OCI-LY7 (cell line): Measurements from ENCODE around the gene FHOD3. TPM values are rescaled to one million over a fixed set of nuclear protein-coding genes. Genes with fewer than 3 reads are reported as not detected.

Source experiments
- BruUV-seq: library from RNA; stranded (reverse); fragments of 400-500 nt; replicated peaks from 2 replicates; lab custom pipeline; 2021; lab: Mats Ljungman, UMichigan
- CTCF ChIA-PET: fragments of 300-600 bp; sonication (Branson Sonifier 250); formaldehyde crosslinking; loops from one replicate; lab custom pipeline; 2022; ENCODE audit warnings: antibody characterized with exemption; ENCODE audit not compliant: unreplicated experiment; lab: Charles Lee
- POLR2A ChIA-PET: fragments of 300-600 bp; sonication (Branson Sonifier 250); formaldehyde crosslinking; loops from one replicate; lab custom pipeline; 2022; ENCODE audit warnings: antibody characterized with exemption; lab: Charles Lee
- DNase-seq: peaks from one replicate; pipeline ENCODE4 v3.0.0-alpha.2; 2015; ENCODE audit warnings: low spot score
- H2AFZ ChIP-seq: fragments of 200-600 bp; sonication (generic), shearing (Covaris generic); 2 replicates; pipeline ENCODE4 v1.6.1; 2014; ENCODE audit warnings: mild to moderate bottlenecking, antibody characterized with exemption, low read length, moderate library complexity
- H3K27ac ChIP-seq: fragments of 200-600 bp; sonication (generic); 2 replicates; pipeline ENCODE4 v1.5.1; 2014; ENCODE audit warnings: mixed run types, low read depth, mild to moderate bottlenecking, moderate library complexity, low read length, inconsistent platforms; ENCODE audit not compliant: poor library complexity, severe bottlenecking
- H3K36me3 ChIP-seq: fragments of 200-600 bp; sonication (generic); 2 replicates; pipeline ENCODE4 v1.6.1; 2014; ENCODE audit warnings: mild to moderate bottlenecking, antibody characterized with exemption, low read length, moderate library complexity, mixed read lengths; ENCODE audit not compliant: insufficient read depth
- H3K4me1 ChIP-seq: fragments of 200-600 bp; sonication (generic); 2 replicates; pipeline ENCODE4 v1.5.1; 2014; ENCODE audit warnings: mild to moderate bottlenecking, low read length; ENCODE audit not compliant: insufficient read depth, poor library complexity, severe bottlenecking
- H3K4me2 ChIP-seq: fragments of 200-600 bp; sonication (generic); 2 replicates; pipeline ENCODE4 v1.6.1; 2014; ENCODE audit warnings: mild to moderate bottlenecking, low read length
- H3K4me3 ChIP-seq: fragments of 200-600 bp; sonication (generic); 2 replicates; pipeline ENCODE4 v1.5.1; 2014; ENCODE audit warnings: mild to moderate bottlenecking, low read depth, low read length; ENCODE audit not compliant: poor library complexity, severe bottlenecking
- H3K79me2 ChIP-seq: fragments of 200-600 bp; sonication (generic); 2 replicates; pipeline ENCODE4 v1.6.1; 2016; ENCODE audit warnings: low read depth, mild to moderate bottlenecking, low read length, moderate library complexity, mixed read lengths; ENCODE audit not compliant: insufficient read depth
- H3K9me2 ChIP-seq: fragments of 200-600 bp; sonication (generic); 2 replicates; pipeline ENCODE4 v1.6.1; 2016; ENCODE audit warnings: mild to moderate bottlenecking, low read length, mixed read lengths; ENCODE audit not compliant: insufficient read depth
- H3K9me3 ChIP-seq: fragments of 200-600 bp; sonication (generic); 2 replicates; pipeline ENCODE4 v1.6.1; 2014; ENCODE audit warnings: mild to moderate bottlenecking, mixed run types, low read length, mixed read lengths
- H4K20me1 ChIP-seq: fragments of 200-600 bp; sonication (generic); 2 replicates; pipeline ENCODE4 v1.6.1; 2014; ENCODE audit warnings: mild to moderate bottlenecking, antibody characterized with exemption, low read length, moderate library complexity, mixed read lengths; ENCODE audit not compliant: insufficient read depth
- EZH2phosphoT487 ChIP-seq: fragments of 200-600 bp; sonication (generic); IDR thresholded peaks from 2 replicates; pipeline ENCODE4 v1.6.1; 2018; ENCODE audit warnings: low read depth, borderline replicate concordance, mild to moderate bottlenecking, mixed run types, antibody characterized with exemption, low read length, moderate library complexity, mixed read lengths
- intact Hi-C: fragments of 100-400 bp; cut with micrococcal nuclease; formaldehyde crosslinking; loops from one replicate; pipeline ENCODE4 v1.10.0; 2022; ENCODE audit not compliant: unreplicated experiment
- total RNA-seq, 2 experiments: library from RNA; depleted of rRNA in 1 of 2; stranded (reverse); fragments of >200 nt in 1 of 2; shearing (Covaris generic) in 1 of 2; gene quantifications; 2 replicates each; pipeline ENCODE4 v1.2.3, GENCODE V29; 2014 to 2022
- TF ChIP-seq, protein P1 (sequence below): fragments of 200-600 bp; sonication (generic); conservative IDR thresholded peaks from 2 replicates; pipeline ENCODE4 v1.5.1; 2014; ENCODE audit warnings: mild to moderate bottlenecking, antibody characterized with exemption, low read length, moderate library complexity, mixed read lengths

Gene FHOD3
- total RNA-seq, 2 experiments from 2014 or later, result 0.06 to 2.4 TPM

DNA sequence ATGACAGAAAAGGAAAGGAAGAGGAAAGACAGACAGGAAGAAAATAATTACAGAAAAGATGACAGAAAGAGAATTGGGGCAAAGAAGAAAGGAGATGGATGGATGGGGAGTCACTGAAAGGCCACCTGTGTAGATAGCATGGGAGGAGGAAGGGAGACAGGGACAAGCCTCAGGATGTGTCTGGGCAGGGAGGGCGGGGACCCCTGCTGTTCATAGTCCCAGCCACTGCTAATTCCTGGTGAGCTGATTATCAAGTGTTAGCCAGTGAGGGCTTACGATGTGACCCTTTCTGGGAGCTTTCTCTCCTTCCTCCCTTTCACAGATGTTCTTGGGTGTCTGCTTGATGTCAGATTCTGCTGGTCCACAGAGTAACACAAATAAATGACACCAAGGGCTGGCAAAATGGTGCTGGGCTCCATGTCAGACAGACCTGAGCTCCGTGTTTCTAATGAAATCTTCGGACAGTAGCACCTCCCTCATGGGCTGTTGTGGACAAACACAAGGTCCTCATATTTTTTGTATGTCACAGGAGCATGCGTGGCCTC is 13.6 kb downstream of the FHOD3 start:
- Histone ChIP-seq H3K79me2 (no peaks in the 10 kb centered on the region), H3K9me2 (no peaks in the 10 kb centered on the region), H3K36me3 (no peaks in the 10 kb centered on the region), H3K9me3 (no peaks in the 10 kb centered on the region), H4K20me1 (no peaks in the 10 kb centered on the region), H3K4me3 (no peak overlapping the region), H3K4me1 (no peaks in the 10 kb centered on the region), H2AFZ (no peak overlapping the region), H3K27ac (no peak overlapping the region), H3K4me2 (no peak overlapping the region)
- ChIA-PET CTCF (no interaction called here), POLR2A (no interaction called here)
- intact Hi-C loops, result no loop called here
- TF ChIP-seq EZH2phosphoT487, result no peak
- TF ChIP-seq, protein P1, sequence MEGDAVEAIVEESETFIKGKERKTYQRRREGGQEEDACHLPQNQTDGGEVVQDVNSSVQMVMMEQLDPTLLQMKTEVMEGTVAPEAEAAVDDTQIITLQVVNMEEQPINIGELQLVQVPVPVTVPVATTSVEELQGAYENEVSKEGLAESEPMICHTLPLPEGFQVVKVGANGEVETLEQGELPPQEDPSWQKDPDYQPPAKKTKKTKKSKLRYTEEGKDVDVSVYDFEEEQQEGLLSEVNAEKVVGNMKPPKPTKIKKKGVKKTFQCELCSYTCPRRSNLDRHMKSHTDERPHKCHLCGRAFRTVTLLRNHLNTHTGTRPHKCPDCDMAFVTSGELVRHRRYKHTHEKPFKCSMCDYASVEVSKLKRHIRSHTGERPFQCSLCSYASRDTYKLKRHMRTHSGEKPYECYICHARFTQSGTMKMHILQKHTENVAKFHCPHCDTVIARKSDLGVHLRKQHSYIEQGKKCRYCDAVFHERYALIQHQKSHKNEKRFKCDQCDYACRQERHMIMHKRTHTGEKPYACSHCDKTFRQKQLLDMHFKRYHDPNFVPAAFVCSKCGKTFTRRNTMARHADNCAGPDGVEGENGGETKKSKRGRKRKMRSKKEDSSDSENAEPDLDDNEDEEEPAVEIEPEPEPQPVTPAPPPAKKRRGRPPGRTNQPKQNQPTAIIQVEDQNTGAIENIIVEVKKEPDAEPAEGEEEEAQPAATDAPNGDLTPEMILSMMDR, result no peak
- DNase-seq, result no peak
- no TSS peak for BruUV-seq

DNA sequence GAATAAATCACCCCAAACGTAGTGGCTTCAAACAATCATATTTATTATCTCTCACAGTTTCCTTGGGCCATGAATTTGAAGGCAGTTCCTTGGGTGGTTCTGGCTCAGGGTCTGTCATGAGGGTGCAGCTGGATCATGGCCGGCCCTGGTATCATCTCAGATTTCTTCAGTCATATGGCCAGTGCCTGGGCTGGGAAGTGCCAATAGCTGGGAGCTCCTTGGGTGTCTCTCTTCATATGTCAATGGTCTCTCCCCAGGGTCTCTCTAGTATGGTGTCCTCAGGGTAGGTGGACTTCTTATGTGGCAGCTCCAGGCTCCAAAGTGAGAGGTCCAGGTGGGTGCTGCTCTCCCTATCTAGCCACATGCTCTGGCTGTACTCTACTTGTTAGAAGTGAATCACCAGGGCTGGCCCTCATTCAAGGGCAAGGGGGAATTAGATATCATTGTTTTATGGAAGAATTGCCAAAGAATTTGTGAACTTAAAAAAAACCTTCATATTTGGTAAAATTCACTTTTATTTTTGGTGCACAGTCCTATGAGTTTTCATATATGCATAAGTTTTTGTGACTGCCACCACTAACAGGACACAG is 15.4 kb downstream of the FHOD3 start:
- Histone ChIP-seq H3K79me2 (no peaks in the 10 kb centered on the region), H3K9me3 (no peaks in the 10 kb centered on the region), H4K20me1 (no peaks in the 10 kb centered on the region), H3K36me3 (no peaks in the 10 kb centered on the region), H3K4me3 (no peak overlapping the region), H2AFZ (no peak overlapping the region), H3K27ac (no peak overlapping the region), H3K4me2 (no peak overlapping the region), H3K9me2 (no peaks in the 10 kb centered on the region), H3K4me1 (no peaks in the 10 kb centered on the region)
- intact Hi-C loops, result no loop called here
- BruUV-seq, result no TSS peak
- CTCF ChIA-PET, result no interaction called here
- no peak for DNase-seq
- TF ChIP-seq EZH2phosphoT487, result no peak
- TF ChIP-seq, protein P1, result no peak
- POLR2A ChIA-PET, result no interaction called here

DNA sequence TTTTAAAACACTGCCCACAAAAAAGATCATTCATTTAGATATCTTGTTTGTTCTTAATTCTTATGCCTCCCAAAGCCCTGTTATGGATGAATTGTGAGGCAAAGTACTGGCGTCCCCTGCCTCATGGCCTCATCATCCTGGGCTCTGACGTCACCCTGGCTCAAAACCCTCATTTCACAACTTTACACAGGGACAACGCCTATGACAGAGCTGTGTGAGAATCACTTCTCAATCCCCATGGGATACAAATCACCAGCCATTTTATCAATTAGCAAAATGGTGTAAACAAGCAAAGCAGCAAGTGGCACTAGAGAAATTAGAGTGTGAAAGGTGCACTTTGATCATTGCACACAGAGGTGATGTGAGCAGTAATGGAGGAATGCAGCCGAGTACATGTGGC is 16.6 kb downstream of the FHOD3 start:
- no peak for TF ChIP-seq EZH2phosphoT487
- TF ChIP-seq, protein P1, result no peak
- Histone ChIP-seq H3K9me2 (no peaks in the 10 kb centered on the region), H3K4me3 (no peak overlapping the region), H3K79me2 (no peaks in the 10 kb centered on the region), H2AFZ (no peak overlapping the region), H3K4me1 (no peaks in the 10 kb centered on the region), H3K9me3 (no peaks in the 10 kb centered on the region), H3K27ac (no peak overlapping the region), H3K36me3 (no peaks in the 10 kb centered on the region), H3K4me2 (no peak overlapping the region), H4K20me1 (no peaks in the 10 kb centered on the region)
- ChIA-PET CTCF (no interaction called here), POLR2A (no interaction called here)
- intact Hi-C loops, result no loop called here
- DNase-seq, result no peak
- BruUV-seq, result no TSS peak
